Activated naive CD8-positive, alpha-beta T cell treated with anti-CD3 and anti-CD28 coated beads for 36 hours (primary cell): Measurements from ENCODE around the gene ALKBH6. TPM values are rescaled to one million over a fixed set of nuclear protein-coding genes. Genes with fewer than 3 reads are reported as not detected.

Experiments used
- DNase-seq: peaks from one replicate; pipeline ENCODE4 v3.0.0; 2021
- H3K27ac Mint-ChIP-seq: one replicate; pipeline ENCODE4 v1.8.0; 2022; ENCODE audit warnings: mild to moderate bottlenecking, moderate library complexity, mixed read lengths
- H3K27me3 Mint-ChIP-seq: one replicate; pipeline ENCODE4 v1.8.0; 2022; ENCODE audit warnings: mild to moderate bottlenecking, mixed read lengths
- H3K36me3 Mint-ChIP-seq: one replicate; pipeline ENCODE4 v1.8.0; 2021; ENCODE audit warnings: mild to moderate bottlenecking, mixed read lengths
- H3K4me1 Mint-ChIP-seq: one replicate; pipeline ENCODE4 v1.8.0; 2021; ENCODE audit warnings: mixed read lengths
- H3K4me3 Mint-ChIP-seq: one replicate; pipeline ENCODE4 v1.8.0; 2022; ENCODE audit warnings: mild to moderate bottlenecking, moderate library complexity, mixed read lengths
- H3K9me3 Mint-ChIP-seq: one replicate; pipeline ENCODE4 v1.8.0; 2022; ENCODE audit warnings: mixed read lengths
- total RNA-seq, 2 experiments: library from RNA; stranded (reverse); gene quantifications; one replicate each; pipeline ENCODE4 v1.2.3, GENCODE V29; 2021

The ALKBH6 gene
- total RNA-seq, 2 experiments from 2014 or later = 35.0 to 35.5 TPM

DNA sequence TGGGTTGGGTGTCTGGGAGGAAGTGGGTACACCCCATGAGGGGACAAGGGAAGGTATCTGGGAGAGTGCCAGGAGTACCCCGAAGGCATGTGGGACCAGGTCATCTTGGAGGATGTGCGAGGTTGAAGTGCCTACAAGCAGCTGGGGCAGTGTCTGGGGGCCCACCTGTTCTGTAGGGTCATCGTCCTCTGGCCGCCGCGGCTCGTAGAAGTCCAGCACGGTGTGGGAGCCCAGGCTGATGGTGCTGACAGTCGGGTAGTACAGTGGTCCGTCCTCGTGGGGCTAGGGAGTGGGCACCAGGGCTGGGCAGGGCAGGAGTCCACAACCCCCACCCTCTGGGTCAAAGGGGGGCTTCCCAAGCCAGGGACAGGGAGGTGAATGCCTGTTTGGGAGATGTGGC, 3.6 kb downstream of the ALKBH6 start:
- H3K27ac Mint-ChIP-seq = no peak overlapping the region
- H3K27me3 Mint-ChIP-seq = no peaks in the 10 kb centered on the region
- peaks cover 11% of the 10 kb centered on the region for H3K36me3 Mint-ChIP-seq
- peaks cover 28% of the 10 kb centered on the region for H3K4me1 Mint-ChIP-seq
- H3K9me3 Mint-ChIP-seq = no peaks in the 10 kb centered on the region
- no peak overlapping the region for H3K4me3 Mint-ChIP-seq
- no peak for DNase-seq

DNA sequence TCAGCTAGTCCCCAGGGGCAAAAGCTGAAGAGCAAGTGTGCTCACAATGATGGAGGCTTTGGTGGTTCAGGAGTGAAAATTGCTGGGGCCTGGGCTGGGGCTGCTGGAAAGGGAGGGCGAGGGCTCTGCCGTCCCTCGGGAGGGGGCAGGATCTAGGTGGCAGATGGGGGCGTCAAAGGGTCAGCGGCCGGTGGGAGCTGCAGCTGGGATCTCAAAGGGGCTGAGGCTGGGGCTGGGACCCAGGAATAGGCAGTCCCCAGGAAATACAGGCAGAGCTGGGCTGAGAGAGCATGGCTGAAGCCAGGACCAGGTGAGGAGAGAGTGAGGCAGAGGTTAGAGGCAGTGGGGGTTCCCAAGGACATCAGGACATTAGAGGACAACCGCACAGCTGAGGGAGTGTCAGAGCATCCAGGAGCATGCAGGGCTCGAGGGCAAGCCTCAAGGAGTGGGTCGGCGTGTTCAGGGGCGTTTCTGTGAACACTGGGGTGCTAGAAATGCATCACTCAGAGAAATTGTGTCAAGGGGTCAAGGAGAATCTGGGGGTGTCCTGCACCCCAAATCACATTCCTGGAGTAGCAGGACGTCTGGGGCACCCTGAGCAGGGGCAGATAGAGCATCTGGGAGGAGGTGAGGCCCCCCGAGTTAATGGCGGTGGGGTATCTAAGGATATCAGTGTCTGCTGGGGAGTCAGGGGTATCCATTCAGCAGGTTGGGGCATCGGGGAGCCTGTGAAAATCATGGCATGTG, 4.2 kb downstream of the ALKBH6 start:
- no peaks in the 10 kb centered on the region for H3K9me3 Mint-ChIP-seq
- no peak for DNase-seq
- peaks cover 22% of the 10 kb centered on the region for H3K4me1 Mint-ChIP-seq
- H3K27ac Mint-ChIP-seq = no peak overlapping the region
- peaks cover 11% of the 10 kb centered on the region for H3K36me3 Mint-ChIP-seq
- H3K4me3 Mint-ChIP-seq = peak overlapping the region; percentile 61
- no peaks in the 10 kb centered on the region for H3K27me3 Mint-ChIP-seq

- peaks cover 18% of the 10 kb centered on the region for H3K4me1 Mint-ChIP-seq
- no peaks in the 10 kb centered on the region for H3K27me3 Mint-ChIP-seq
- H3K27ac Mint-ChIP-seq = no peak overlapping the region
- H3K9me3 Mint-ChIP-seq = no peaks in the 10 kb centered on the region
- peak overlapping the region; percentile 61 for H3K4me3 Mint-ChIP-seq
- peak; percentile 70 for DNase-seq
- H3K36me3 Mint-ChIP-seq = peaks cover 11% of the 10 kb centered on the region
Observed at GRCh38 chr19:36009220-36009619, 4.8 kb downstream of the ALKBH6 start.

DNA sequence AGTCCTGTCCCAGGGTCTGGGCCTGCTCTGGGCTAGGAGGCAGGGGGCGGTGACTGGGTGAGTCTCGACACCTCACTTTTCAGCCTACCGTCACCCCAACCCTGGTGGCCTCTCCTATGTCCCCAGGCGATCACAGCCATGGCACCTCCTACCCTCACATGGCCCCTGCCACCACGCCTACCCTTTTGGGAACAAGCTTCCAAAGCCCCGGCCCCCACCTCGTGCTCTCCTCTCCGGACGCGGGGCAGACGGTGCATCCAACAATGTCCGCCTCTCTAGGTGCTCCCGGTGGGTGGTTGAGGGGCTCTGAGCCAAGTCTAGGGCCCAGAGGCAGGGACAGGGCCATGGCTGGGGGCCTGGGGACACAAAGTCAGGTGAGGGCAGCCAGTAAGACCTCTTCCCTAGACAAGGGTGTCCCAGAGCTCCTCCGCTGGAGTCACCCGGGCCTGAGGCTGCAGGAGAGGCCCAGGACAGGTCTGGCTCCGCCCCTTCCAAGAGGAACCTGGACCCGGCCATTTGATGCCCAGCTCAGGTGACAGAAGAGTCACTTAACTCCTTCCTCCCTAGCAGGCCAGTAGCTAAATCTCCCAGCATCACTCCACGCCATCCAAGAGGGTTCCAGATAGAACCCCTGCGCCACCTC, 5.6 kb downstream of the ALKBH6 start, which contains the start of gene SYNE4:
TSS of gene SYNE4 (minus strand) at position 478 of the 643 bp plus-strand sequence. CDS start at position 346, 132 bp downstream.
- Mint-ChIP-seq H3K4me3 (peak within 1 kb of the TSS; percentile 61), H3K4me1 (peaks cover 17% of the 10 kb centered on the region)
- no peak for DNase-seq

DNA sequence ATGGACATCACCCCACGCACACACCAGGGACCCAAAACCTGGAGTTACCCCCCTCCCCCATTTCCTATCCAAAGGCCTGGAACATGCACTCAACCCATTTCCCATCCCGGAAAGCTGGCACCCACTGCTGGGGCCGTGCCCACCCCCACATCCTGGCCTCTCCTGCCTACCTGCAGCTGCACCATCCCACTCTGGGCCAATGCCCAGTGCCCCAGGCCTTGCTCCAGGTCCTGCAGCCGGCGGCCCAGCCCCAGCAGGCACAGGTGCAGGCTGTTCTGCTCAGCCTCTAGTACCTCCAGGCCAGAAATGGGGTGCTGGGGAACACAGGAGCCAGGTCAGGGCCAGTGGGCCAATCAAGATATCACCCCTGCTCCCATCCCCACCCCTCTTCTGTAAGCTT, 7.1 kb downstream of the ALKBH6 start:
- no peak overlapping the region for H3K27ac Mint-ChIP-seq
- H3K4me3 Mint-ChIP-seq = no peak overlapping the region
- no peaks in the 10 kb centered on the region for H3K9me3 Mint-ChIP-seq
- peaks cover 18% of the 10 kb centered on the region for H3K36me3 Mint-ChIP-seq
- H3K4me1 Mint-ChIP-seq = peaks cover 10% of the 10 kb centered on the region
- no peaks in the 10 kb centered on the region for H3K27me3 Mint-ChIP-seq
- no peak for DNase-seq

More for the DNA sequence above, 5.6 kb downstream of the ALKBH6 start, which contains the start of gene SYNE4:
- H3K36me3 Mint-ChIP-seq = peaks cover 11% of the 10 kb centered on the region
- no peak within 1 kb of the TSS for H3K27ac Mint-ChIP-seq
- H3K9me3 Mint-ChIP-seq = no peaks in the 10 kb centered on the region
- no peaks in the 10 kb centered on the region for H3K27me3 Mint-ChIP-seq

DNA sequence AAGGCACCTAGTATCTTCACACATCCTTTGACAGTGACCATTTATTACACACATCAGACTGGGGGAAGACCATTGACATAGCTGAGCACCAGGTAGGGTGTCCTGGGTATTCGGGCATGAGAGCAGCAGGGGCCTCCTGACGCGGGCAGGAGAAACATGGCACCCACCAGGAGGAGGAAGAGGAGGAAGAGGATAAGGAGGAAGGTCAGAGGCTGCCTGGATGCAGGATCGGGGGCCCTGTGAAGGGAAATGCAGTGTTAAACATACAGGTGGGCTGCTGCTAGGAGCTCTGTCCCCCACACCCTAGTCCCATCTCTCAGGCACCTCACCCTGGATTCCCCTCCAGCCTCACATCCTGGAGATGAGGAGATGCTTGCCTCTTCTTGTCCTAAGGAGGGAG, 10.7 kb downstream of the ALKBH6 start:
- Mint-ChIP-seq H3K36me3 (peaks cover 14% of the 10 kb centered on the region), H3K4me3 (no peak overlapping the region), H3K27ac (no peak overlapping the region), H3K27me3 (no peaks in the 10 kb centered on the region), H3K9me3 (no peaks in the 10 kb centered on the region), H3K4me1 (peaks cover 14% of the 10 kb centered on the region)
- DNase-seq = no peak

DNA sequence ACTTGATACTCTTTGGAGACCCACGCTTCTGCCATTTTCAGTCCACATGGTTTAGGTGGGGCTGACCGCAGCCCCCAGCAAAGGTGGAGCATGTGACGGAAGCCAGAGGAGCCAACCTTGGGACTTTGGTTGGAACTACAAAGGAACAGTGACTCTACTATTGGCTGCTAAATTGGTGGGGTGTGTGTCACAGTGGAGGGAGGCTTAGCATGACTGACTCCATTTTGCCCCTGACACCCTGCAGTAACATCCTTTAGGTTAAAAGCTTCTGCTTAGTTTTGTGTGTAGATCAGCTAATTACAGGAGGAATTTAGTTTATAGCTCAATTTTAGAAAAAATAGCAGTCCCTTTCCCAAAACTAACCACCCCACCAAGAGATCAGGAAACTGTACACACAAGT, 12.4 kb downstream of the ALKBH6 start:
- Mint-ChIP-seq H3K27ac (no peak overlapping the region), H3K36me3 (peaks cover 18% of the 10 kb centered on the region), H3K9me3 (no peaks in the 10 kb centered on the region), H3K27me3 (no peaks in the 10 kb centered on the region), H3K4me3 (no peak overlapping the region), H3K4me1 (peaks cover 24% of the 10 kb centered on the region)
- DNase-seq = no peak

DNA sequence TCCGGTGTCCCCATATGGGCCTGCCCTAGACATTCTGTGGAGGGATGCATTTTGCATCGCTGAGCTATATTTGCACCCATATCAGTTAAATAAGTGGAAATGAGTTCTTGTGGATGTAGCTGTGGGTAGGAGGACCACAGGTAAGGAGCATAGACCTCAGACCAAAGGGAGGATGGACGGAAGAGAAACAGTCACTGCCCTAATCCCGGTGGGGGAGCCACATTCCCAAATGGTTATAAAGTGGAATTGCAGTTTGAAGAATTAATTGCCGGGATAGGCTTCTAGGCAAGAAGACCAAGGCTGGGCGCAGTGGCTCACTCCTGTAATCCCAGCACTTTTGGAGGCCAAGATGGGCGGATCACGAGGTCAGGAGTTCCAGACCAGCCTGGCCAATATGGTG, 17.2 kb downstream of the ALKBH6 start:
- Mint-ChIP-seq H3K27me3 (no peaks in the 10 kb centered on the region), H3K4me3 (peak overlapping the region; percentile 83), H3K36me3 (peaks cover 20% of the 10 kb centered on the region), H3K9me3 (no peaks in the 10 kb centered on the region), H3K27ac (peak overlapping the region; percentile 86), H3K4me1 (peaks cover 37% of the 10 kb centered on the region)
- no peak for DNase-seq

- peak; percentile 96 for DNase-seq
- Mint-ChIP-seq H3K9me3 (no peaks in the 10 kb centered on the region), H3K27me3 (no peaks in the 10 kb centered on the region), H3K27ac (peak within 1 kb of the TSS; percentile 87), H3K36me3 (peaks cover 15% of the 10 kb centered on the region), H3K4me1 (peaks cover 31% of the 10 kb centered on the region), H3K4me3 (peak within 1 kb of the TSS; percentile 83)
Observed at GRCh38 chr19:35995048-35995993, 18.7 kb downstream of the ALKBH6 start, which contains the start of gene SDHAF1. TSS of gene SDHAF1 (plus strand) at chr19:35995188. CDS start at chr19:35995275, 87 bp downstream.

GRCh38 chr19:35993923-35994598, 20.0 kb downstream of the ALKBH6 start:
- H3K27ac Mint-ChIP-seq = no peak overlapping the region
- H3K4me3 Mint-ChIP-seq = peak overlapping the region; percentile 74
- DNase-seq = peak; percentile 37
- H3K36me3 Mint-ChIP-seq = peaks cover 15% of the 10 kb centered on the region
- no peaks in the 10 kb centered on the region for H3K27me3 Mint-ChIP-seq
- H3K9me3 Mint-ChIP-seq = no peaks in the 10 kb centered on the region
- H3K4me1 Mint-ChIP-seq = peaks cover 23% of the 10 kb centered on the region

- Mint-ChIP-seq H3K27ac (no peak overlapping the region), H3K4me1 (peaks cover 23% of the 10 kb centered on the region), H3K36me3 (peaks cover 15% of the 10 kb centered on the region), H3K9me3 (no peaks in the 10 kb centered on the region), H3K27me3 (peaks cover 5% of the 10 kb centered on the region), H3K4me3 (no peak overlapping the region)
- DNase-seq = no peak
Observed at GRCh38 chr19:35992907-35993765, 20.9 kb downstream of the ALKBH6 start.

DNA sequence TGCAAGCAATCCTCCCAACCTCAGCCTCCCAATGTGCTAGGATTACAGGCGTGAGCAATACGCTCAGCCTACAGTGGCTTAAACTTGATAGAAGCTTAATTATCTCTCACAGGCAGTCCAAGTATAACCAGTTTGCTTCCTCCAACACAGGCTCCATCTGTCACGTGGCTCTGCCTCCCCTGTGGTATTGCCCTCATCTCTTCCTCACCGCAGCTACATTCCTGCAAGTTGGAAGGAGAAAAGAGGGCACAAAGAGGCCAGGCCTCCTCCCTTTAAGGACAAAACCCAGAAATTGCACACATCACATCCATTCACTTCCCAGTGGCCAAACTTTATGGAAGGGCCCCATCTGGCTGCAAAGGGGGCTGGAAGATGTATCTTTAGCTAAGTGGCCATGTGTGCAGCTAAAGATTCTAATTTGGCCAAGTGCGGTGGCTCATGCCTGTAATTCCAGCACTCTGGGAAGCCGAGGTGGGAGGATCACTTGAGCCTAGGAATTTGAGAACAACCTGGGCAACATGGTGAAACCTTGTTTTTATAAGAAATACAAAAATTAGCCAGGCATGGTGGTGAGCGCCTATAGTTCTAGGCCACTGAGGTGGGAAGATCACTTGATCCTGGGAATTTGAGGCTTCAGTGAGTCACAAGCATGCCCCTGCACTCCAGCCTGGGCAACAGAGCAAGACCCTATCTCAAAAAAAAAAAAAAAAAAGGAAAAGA, 22.1 kb downstream of the ALKBH6 start:
- no peak for DNase-seq
- Mint-ChIP-seq H3K9me3 (peaks cover 1% of the 10 kb centered on the region), H3K27me3 (peaks cover 14% of the 10 kb centered on the region), H3K27ac (no peak overlapping the region), H3K4me1 (peaks cover 16% of the 10 kb centered on the region), H3K36me3 (peaks cover 13% of the 10 kb centered on the region), H3K4me3 (no peak overlapping the region)
